Measurements from ENCODE around the gene SCRN2.
A peak's percentile ranks its signal among the peaks of the same experiment; 100 is the strongest.

The SCRN2 gene

GRCh38 chr17:47811709-47812108 lies 29.4 kb downstream of the SCRN2 start:
- peaks cover 8% of the 10 kb centered on the region for H3K4me1 Mint-ChIP-seq
- H3K9me3 Mint-ChIP-seq: no peaks in the 10 kb centered on the region
- no peak overlapping the region for H3K4me3 Mint-ChIP-seq
- no peaks in the 10 kb centered on the region for H3K27me3 Mint-ChIP-seq
- DNase-seq: no peak
- H3K27ac Mint-ChIP-seq: no peak overlapping the region
- no peak for ATAC-seq
- H3K36me3 Mint-ChIP-seq (ENCODE audit: low read depth): peaks cover 10% of the 10 kb centered on the region

- H3K27ac Mint-ChIP-seq: peak overlapping the region; percentile 39
- no peak for ATAC-seq
Observed at GRCh38 chr17:47810901-47811635, 30.0 kb downstream of the SCRN2 start.

GRCh38 chr17:47810200-47810821 lies 30.8 kb downstream of the SCRN2 start:
- DNase-seq (no peak), ATAC-seq (peak; percentile 69)
- Mint-ChIP-seq H3K27ac (peak overlapping the region; percentile 13), H3K9me3 (no peaks in the 10 kb centered on the region), H3K4me1 (peaks cover 8% of the 10 kb centered on the region), H3K4me3 (no peak overlapping the region), H3K27me3 (no peaks in the 10 kb centered on the region), H3K36me3 (ENCODE audit: low read depth) (peaks cover 10% of the 10 kb centered on the region)

More at GRCh38 chr17:47810901-47811635, 30.0 kb downstream of the SCRN2 start:
- H3K4me3 Mint-ChIP-seq: no peak overlapping the region
- H3K27me3 Mint-ChIP-seq: no peaks in the 10 kb centered on the region
- no peaks in the 10 kb centered on the region for H3K9me3 Mint-ChIP-seq
- peaks cover 8% of the 10 kb centered on the region for H3K4me1 Mint-ChIP-seq
- H3K36me3 Mint-ChIP-seq (ENCODE audit: low read depth): peaks cover 10% of the 10 kb centered on the region
- no peak for DNase-seq

GRCh38 chr17:47808830-47809480 lies 32.1 kb downstream of the SCRN2 start:
- Mint-ChIP-seq H3K4me3 (no peak overlapping the region), H3K36me3 (ENCODE audit: low read depth) (peaks cover 10% of the 10 kb centered on the region), H3K4me1 (peaks cover 8% of the 10 kb centered on the region), H3K9me3 (no peaks in the 10 kb centered on the region), H3K27me3 (no peaks in the 10 kb centered on the region), H3K27ac (no peak overlapping the region)
- ATAC-seq (no peak), DNase-seq (no peak)

GRCh38 chr17:47808036-47808829 lies 32.8 kb downstream of the SCRN2 start:
- H3K9me3 Mint-ChIP-seq: no peaks in the 10 kb centered on the region
- peaks cover 10% of the 10 kb centered on the region for H3K36me3 Mint-ChIP-seq (ENCODE audit: low read depth)
- no peak overlapping the region for H3K27ac Mint-ChIP-seq
- no peak for ATAC-seq
- no peak for DNase-seq
- no peaks in the 10 kb centered on the region for H3K27me3 Mint-ChIP-seq
- peaks cover 8% of the 10 kb centered on the region for H3K4me1 Mint-ChIP-seq
- no peak overlapping the region for H3K4me3 Mint-ChIP-seq

- Mint-ChIP-seq H3K4me1 (peaks cover 8% of the 10 kb centered on the region), H3K27me3 (no peaks in the 10 kb centered on the region), H3K9me3 (no peaks in the 10 kb centered on the region), H3K4me3 (no peak overlapping the region), H3K36me3 (ENCODE audit: low read depth) (peaks cover 10% of the 10 kb centered on the region), H3K27ac (no peak overlapping the region)
- no peak for DNase-seq
- no peak for ATAC-seq
Observed at GRCh38 chr17:47807421-47807820, 33.7 kb downstream of the SCRN2 start.

- no peaks in the 10 kb centered on the region for H3K27me3 Mint-ChIP-seq
- no peak for ATAC-seq
- no peak overlapping the region for H3K4me3 Mint-ChIP-seq
- no peaks in the 10 kb centered on the region for H3K9me3 Mint-ChIP-seq
- H3K27ac Mint-ChIP-seq: no peak overlapping the region
- H3K4me1 Mint-ChIP-seq: peaks cover 8% of the 10 kb centered on the region
- DNase-seq: no peak
- peaks cover 6% of the 10 kb centered on the region for H3K36me3 Mint-ChIP-seq (ENCODE audit: low read depth)
Observed at GRCh38 chr17:47806913-47807255, 34.2 kb downstream of the SCRN2 start.

GRCh38 chr17:47806026-47806912 lies 34.8 kb downstream of the SCRN2 start:
- no peak for ATAC-seq
- Mint-ChIP-seq H3K4me1 (peaks cover 8% of the 10 kb centered on the region), H3K36me3 (ENCODE audit: low read depth) (peaks cover 2% of the 10 kb centered on the region), H3K27ac (no peak overlapping the region), H3K27me3 (no peaks in the 10 kb centered on the region), H3K4me3 (no peak overlapping the region), H3K9me3 (no peaks in the 10 kb centered on the region)
- no peak for DNase-seq

GRCh38 chr17:47804461-47804860 lies 36.6 kb downstream of the SCRN2 start:
- Mint-ChIP-seq H3K9me3 (no peaks in the 10 kb centered on the region), H3K4me3 (no peak overlapping the region), H3K36me3 (ENCODE audit: low read depth) (peaks cover 2% of the 10 kb centered on the region), H3K27ac (no peak overlapping the region), H3K4me1 (no peaks in the 10 kb centered on the region), H3K27me3 (no peaks in the 10 kb centered on the region)
- DNase-seq (no peak), ATAC-seq (no peak)

GRCh38 chr17:47803751-47804150 lies 37.3 kb downstream of the SCRN2 start:
- Mint-ChIP-seq H3K9me3 (no peaks in the 10 kb centered on the region), H3K27ac (no peak overlapping the region), H3K36me3 (ENCODE audit: low read depth) (peaks cover 2% of the 10 kb centered on the region), H3K27me3 (no peaks in the 10 kb centered on the region), H3K4me3 (no peak overlapping the region), H3K4me1 (no peaks in the 10 kb centered on the region)
- DNase-seq: no peak
- ATAC-seq: no peak

- ATAC-seq (no peak), DNase-seq (no peak)
- no peaks in the 10 kb centered on the region for H3K4me1 Mint-ChIP-seq
- no peak overlapping the region for H3K27ac Mint-ChIP-seq
- no peaks in the 10 kb centered on the region for H3K36me3 Mint-ChIP-seq (ENCODE audit: low read depth)
- H3K9me3 Mint-ChIP-seq: no peaks in the 10 kb centered on the region
- H3K4me3 Mint-ChIP-seq: no peak overlapping the region
- no peaks in the 10 kb centered on the region for H3K27me3 Mint-ChIP-seq
Observed at GRCh38 chr17:47803201-47803600, 37.9 kb downstream of the SCRN2 start.

- no peaks in the 10 kb centered on the region for H3K36me3 Mint-ChIP-seq (ENCODE audit: low read depth)
- peaks cover 3% of the 10 kb centered on the region for H3K27me3 Mint-ChIP-seq
- ATAC-seq (peak; percentile 85), DNase-seq (peak; percentile 63)
- H3K9me3 Mint-ChIP-seq: no peaks in the 10 kb centered on the region
- no peak overlapping the region for H3K27ac Mint-ChIP-seq
- H3K4me3 Mint-ChIP-seq: no peak overlapping the region
- no peaks in the 10 kb centered on the region for H3K4me1 Mint-ChIP-seq
Observed at GRCh38 chr17:47802341-47803022, 38.6 kb downstream of the SCRN2 start.

- no peaks in the 10 kb centered on the region for H3K4me1 Mint-ChIP-seq
- H3K27me3 Mint-ChIP-seq: peaks cover 5% of the 10 kb centered on the region
- H3K27ac Mint-ChIP-seq: no peak overlapping the region
- no peak overlapping the region for H3K4me3 Mint-ChIP-seq
- DNase-seq (no peak), ATAC-seq (no peak)
- H3K9me3 Mint-ChIP-seq: no peaks in the 10 kb centered on the region
- no peaks in the 10 kb centered on the region for H3K36me3 Mint-ChIP-seq (ENCODE audit: low read depth)
Observed at GRCh38 chr17:47801906-47802305, 39.2 kb downstream of the SCRN2 start.

Measured in activated naive CD8-positive, alpha-beta T cell treated with anti-CD3 and anti-CD28 coated beads, Interleukin-2, amount 50 U/mL, for 24 hours (primary cell).